Measurements from ENCODE around the gene CACNB4. TPM values are rescaled to one million over a fixed set of nuclear protein-coding genes. Genes with fewer than 3 reads are reported as not detected.

The CACNB4 gene
- total RNA-seq, 1 donor, result 0.43 TPM

- TF ChIP-seq CTCF (IDR thresholded peaks at IDR 0.05; ENCODE audit: insufficient read depth, low read depth, low read length), result no peak
- no peak overlapping the region for H3K4me3 ChIP-seq (ENCODE audit: low read depth, low read length)
- DNase-seq (ENCODE audit: low read depth), result no peak
These were observed 196.0 kb downstream of the CACNB4 start for GRCh38 chr2:151902829-151903228.

GRCh38 chr2:151900331-151900730 is 198.5 kb downstream of the CACNB4 start:
- no peak overlapping the region for H3K4me3 ChIP-seq (ENCODE audit: low read depth, low read length)
- DNase-seq (ENCODE audit: low read depth), result no peak
- no peak for TF ChIP-seq CTCF (IDR thresholded peaks at IDR 0.05; ENCODE audit: insufficient read depth, low read depth, low read length)

GRCh38 chr2:151899156-151899555 is 199.7 kb downstream of the CACNB4 start:
- TF ChIP-seq CTCF (IDR thresholded peaks at IDR 0.05; ENCODE audit: insufficient read depth, low read depth, low read length), result no peak
- H3K4me3 ChIP-seq (ENCODE audit: low read depth, low read length), result no peak overlapping the region
- DNase-seq (ENCODE audit: low read depth), result no peak

- TF ChIP-seq CTCF (IDR thresholded peaks at IDR 0.05; ENCODE audit: insufficient read depth, low read depth, low read length), result no peak
- H3K4me3 ChIP-seq (ENCODE audit: low read depth, low read length), result no peak overlapping the region
- DNase-seq (ENCODE audit: low read depth), result no peak
These were observed 207.2 kb downstream of the CACNB4 start for GRCh38 chr2:151891566-151892194.

GRCh38 chr2:151887164-151887563 is 211.7 kb downstream of the CACNB4 start:
- DNase-seq (ENCODE audit: low read depth), result no peak
- TF ChIP-seq CTCF (IDR thresholded peaks at IDR 0.05; ENCODE audit: insufficient read depth, low read depth, low read length), result no peak
- no peak overlapping the region for H3K4me3 ChIP-seq (ENCODE audit: low read depth, low read length)

- no peak for DNase-seq (ENCODE audit: low read depth)
- TF ChIP-seq CTCF (IDR thresholded peaks at IDR 0.05; ENCODE audit: insufficient read depth, low read depth, low read length), result no peak
- no peak overlapping the region for H3K4me3 ChIP-seq (ENCODE audit: low read depth, low read length)
These were observed 212.6 kb downstream of the CACNB4 start for GRCh38 chr2:151886241-151886640.

Measured in fibroblast of villous mesenchyme (primary cell).